WTC11 (cell line): ENCODE measurements around the gene OPCML. TPM values are rescaled to one million over a fixed set of nuclear protein-coding genes. Genes with fewer than 3 reads are reported as not detected.

Experiments used
- ATAC-seq: fragments of 200-7000 bp; cut with Tn5 transposase; 2 replicates; pipeline ENCODE4 v1.10.0; 2021; ENCODE audit warnings: mild to moderate bottlenecking, moderate library complexity
- CTCF ChIA-PET: fragments of 300-600 bp; sonication (Branson Sonifier 250); formaldehyde crosslinking; loops from one replicate; lab custom pipeline; 2021; ENCODE audit warnings: antibody characterized with exemption; lab: Charles Lee
- POLR2A ChIA-PET: fragments of 350-600 bp; sonication (Branson Sonifier 250); formaldehyde crosslinking; loops from one replicate; lab custom pipeline; 2021; ENCODE audit warnings: antibody characterized with exemption; lab: Charles Lee
- DNase-seq: peaks from one replicate; pipeline ENCODE4 v3.0.0; 2021; ENCODE audit warnings: low spot score
- H3K27ac Mint-ChIP-seq: 2 replicates; pipeline ENCODE4 v1.8.0; 2021; ENCODE audit warnings: mixed read lengths
- H3K27me3 Mint-ChIP-seq: 2 replicates; pipeline ENCODE4 v1.8.0; 2021; ENCODE audit warnings: low read depth, mild to moderate bottlenecking, moderate library complexity, mixed read lengths
- H3K36me3 Mint-ChIP-seq: 2 replicates; pipeline ENCODE4 v1.8.0; 2021; ENCODE audit warnings: mixed read lengths
- H3K4me1 Mint-ChIP-seq: 2 replicates; pipeline ENCODE4 v1.8.0; 2022; ENCODE audit warnings: mixed read lengths
- H3K4me3 Mint-ChIP-seq: 2 replicates; pipeline ENCODE4 v1.8.0; 2021; ENCODE audit warnings: mild to moderate bottlenecking, moderate library complexity, mixed read lengths
- H3K9me3 Mint-ChIP-seq: 2 replicates; pipeline ENCODE4 v1.8.0; 2021; ENCODE audit warnings: mixed read lengths
- ATF3 ChIP-seq: sonication (generic); formaldehyde crosslinking; conservative IDR thresholded peaks from 2 replicates; pipeline ENCODE4 v1.8.1; 2022; ENCODE audit warnings: mild to moderate bottlenecking, missing genetic modification reagents
- E2F1 ChIP-seq: sonication (generic); formaldehyde crosslinking; IDR thresholded peaks from 2 replicates; pipeline ENCODE4 v1.8.0; 2022; ENCODE audit warnings: mild to moderate bottlenecking, missing genetic modification reagents
- E2F4 ChIP-seq: sonication (generic); formaldehyde crosslinking; IDR thresholded peaks from 2 replicates; pipeline ENCODE4 v1.8.1; 2022; ENCODE audit warnings: low read depth, mild to moderate bottlenecking, moderate library complexity, missing genetic modification reagents, borderline replicate concordance
- ETV6 ChIP-seq: sonication (generic); formaldehyde crosslinking; IDR thresholded peaks from 2 replicates; pipeline ENCODE4 v1.8.1; 2022; ENCODE audit warnings: mild to moderate bottlenecking, missing genetic modification reagents
- FOXP4 ChIP-seq: sonication (generic); formaldehyde crosslinking; IDR thresholded peaks from 2 replicates; pipeline ENCODE4 v1.8.0; 2022; ENCODE audit warnings: mild to moderate bottlenecking, missing genetic modification reagents
- HMGA2 ChIP-seq: fragments of 250-450 bp; sonication (Bioruptor Pico); IDR thresholded peaks from 2 replicates; pipeline ENCODE4 v1.4.0; 2021; ENCODE audit warnings: mild to moderate bottlenecking, moderate library complexity
- HMGXB4 ChIP-seq: sonication (generic); formaldehyde crosslinking; IDR thresholded peaks from 2 replicates; pipeline ENCODE4 v1.8.1; 2023; ENCODE audit warnings: mild to moderate bottlenecking, moderate library complexity, missing genetic modification reagents
- MAX ChIP-seq: sonication (generic); formaldehyde crosslinking; IDR thresholded peaks from 2 replicates; pipeline ENCODE4 v1.8.0; 2022; ENCODE audit warnings: mild to moderate bottlenecking, missing genetic modification reagents
- OVOL2 ChIP-seq: fragments of 250-450 bp; sonication (Bioruptor Pico); IDR thresholded peaks from 2 replicates; pipeline ENCODE4 v1.9.0; 2021; ENCODE audit warnings: mild to moderate bottlenecking, borderline replicate concordance
- PRDM15 ChIP-seq: sonication (generic); formaldehyde crosslinking; IDR thresholded peaks from 2 replicates; pipeline ENCODE4 v1.8.0; 2022; ENCODE audit warnings: missing genetic modification reagents
- PREB ChIP-seq: sonication (generic); formaldehyde crosslinking; IDR thresholded peaks from 2 replicates; pipeline ENCODE4 v1.8.1; 2022; ENCODE audit warnings: mild to moderate bottlenecking, missing genetic modification reagents, moderate library complexity, borderline replicate concordance
- SMAD4 ChIP-seq: sonication (generic); formaldehyde crosslinking; IDR thresholded peaks from 2 replicates; pipeline ENCODE4 v1.8.0; 2022; ENCODE audit warnings: mild to moderate bottlenecking, missing genetic modification reagents
- TP53 ChIP-seq: sonication (generic); formaldehyde crosslinking; IDR thresholded peaks from 2 replicates; pipeline ENCODE4 v1.8.1; 2023; ENCODE audit warnings: mild to moderate bottlenecking, missing genetic modification reagents
- ZMAT4 ChIP-seq: fragments of 250-450 bp; sonication (Bioruptor Pico); IDR thresholded peaks from 2 replicates; pipeline ENCODE4 v1.9.0; 2021; ENCODE audit warnings: mild to moderate bottlenecking
- ZNF138 ChIP-seq: sonication (generic); formaldehyde crosslinking; conservative IDR thresholded peaks from 2 replicates; pipeline ENCODE4 v1.8.1; 2022; ENCODE audit warnings: mild to moderate bottlenecking, moderate library complexity, missing genetic modification reagents
- total RNA-seq: library from RNA; stranded (reverse); gene quantifications from 3 replicates; pipeline ENCODE4 v1.2.3, GENCODE V29; 2021

Gene OPCML
- total RNA-seq, 1 experiment from 2014 or later: 1.5 TPM

- Mint-ChIP-seq H3K4me1 (peaks cover 13% of the 10 kb centered on the region), H3K27ac (no peak overlapping the region), H3K4me3 (no peak overlapping the region), H3K27me3 (no peaks in the 10 kb centered on the region), H3K9me3 (no peaks in the 10 kb centered on the region), H3K36me3 (no peaks in the 10 kb centered on the region)
- POLR2A ChIA-PET: no interaction called here
- ATAC-seq (peak; percentile 57; the same call in 1 of the 2 replicates), DNase-seq (no peak)
- TF ChIP-seq E2F4 (CRISPR knock-in tag) (no peak), OVOL2 (CRISPR knock-in tag) (no peak), TP53 (CRISPR knock-in tag) (no peak), PRDM15 (CRISPR knock-in tag) (no peak), MAX (CRISPR knock-in tag) (no peak), FOXP4 (CRISPR knock-in tag) (no peak), ZNF138 (no peak), PREB (CRISPR knock-in tag) (no peak), E2F1 (CRISPR knock-in tag) (no peak), ETV6 (no peak)
- CTCF ChIA-PET: interaction anchor here (0.6 to 1.2 kb wide), 2 partner anchors 120 to 722 kb away, joined by 3 to 5 read pairs; no protein-coding TSS in a partner anchor
These were observed 711.3 kb downstream of the OPCML start for GRCh38 chr11:132821014-132821413.

- H3K9me3 Mint-ChIP-seq: peaks cover under 1% of the 10 kb centered on the region; the same call in 1 of the 2 replicates
- TF ChIP-seq ATF3: no peak
- no peak for TF ChIP-seq HMGXB4 (CRISPR knock-in tag)
- TF ChIP-seq SMAD4 (CRISPR knock-in tag): no peak
- no peak for TF ChIP-seq ZMAT4
- TF ChIP-seq HMGA2: no peak
- no peaks in the 10 kb centered on the region for H3K27me3 Mint-ChIP-seq
- DNase-seq (no peak), ATAC-seq (no peak)
- ChIA-PET CTCF (no interaction called here), POLR2A (interaction anchor here (0.7 kb wide), 1 partner anchor 17 kb away, joined by 3 read pairs; no protein-coding TSS in a partner anchor)
- H3K36me3 Mint-ChIP-seq: no peaks in the 10 kb centered on the region
- peaks cover 25% of the 10 kb centered on the region for H3K4me1 Mint-ChIP-seq
- no peak overlapping the region for H3K4me3 Mint-ChIP-seq
- H3K27ac Mint-ChIP-seq: no peak overlapping the region
These were observed 713.4 kb downstream of the OPCML start for GRCh38 chr11:132818951-132819350.
